Measurements from ENCODE around the gene ATXN7L2.

- TF ChIP-seq, protein P1, sequence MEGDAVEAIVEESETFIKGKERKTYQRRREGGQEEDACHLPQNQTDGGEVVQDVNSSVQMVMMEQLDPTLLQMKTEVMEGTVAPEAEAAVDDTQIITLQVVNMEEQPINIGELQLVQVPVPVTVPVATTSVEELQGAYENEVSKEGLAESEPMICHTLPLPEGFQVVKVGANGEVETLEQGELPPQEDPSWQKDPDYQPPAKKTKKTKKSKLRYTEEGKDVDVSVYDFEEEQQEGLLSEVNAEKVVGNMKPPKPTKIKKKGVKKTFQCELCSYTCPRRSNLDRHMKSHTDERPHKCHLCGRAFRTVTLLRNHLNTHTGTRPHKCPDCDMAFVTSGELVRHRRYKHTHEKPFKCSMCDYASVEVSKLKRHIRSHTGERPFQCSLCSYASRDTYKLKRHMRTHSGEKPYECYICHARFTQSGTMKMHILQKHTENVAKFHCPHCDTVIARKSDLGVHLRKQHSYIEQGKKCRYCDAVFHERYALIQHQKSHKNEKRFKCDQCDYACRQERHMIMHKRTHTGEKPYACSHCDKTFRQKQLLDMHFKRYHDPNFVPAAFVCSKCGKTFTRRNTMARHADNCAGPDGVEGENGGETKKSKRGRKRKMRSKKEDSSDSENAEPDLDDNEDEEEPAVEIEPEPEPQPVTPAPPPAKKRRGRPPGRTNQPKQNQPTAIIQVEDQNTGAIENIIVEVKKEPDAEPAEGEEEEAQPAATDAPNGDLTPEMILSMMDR (IDR thresholded peaks at IDR 0.05; ENCODE audit: low read length) = no peak
- no peak for TF ChIP-seq EZH2 (IDR thresholded peaks at IDR 0.05; ENCODE audit: borderline replicate concordance, low read length)
Observed at GRCh38 chr1:109447524-109447923, 36.2 kb upstream of the ATXN7L2 start.
